GM18499 (cell line): Measurements from ENCODE around the gene P3H3.
A peak's percentile ranks its signal among the peaks of the same experiment; 100 is the strongest.

ENCODE experiments used
- ATAC-seq: cut with Tn5 transposase; IDR thresholded peaks from one replicate; pipeline ENCODE4 v1.9.1; 2021; ENCODE audit warnings: moderate number of reproducible peaks; ENCODE audit not compliant: insufficient read depth, unreplicated experiment

P3H3 gene

GRCh38 chr12:6827982-6828780 lies at the start of gene P3H3:
TSS of gene P3H3 (plus strand) at chr12:6828407. CDS start at chr12:6828441, 34 bp downstream.
- ATAC-seq = no peak

- peak; percentile 59 for ATAC-seq
Measured at GRCh38 chr12:6778574-6779550, 49.3 kb upstream of the P3H3 start.

GRCh38 chr12:6779708-6780432 lies 48.3 kb upstream of the P3H3 start:
- no peak for ATAC-seq

GRCh38 chr12:6780573-6780972 lies 47.6 kb upstream of the P3H3 start:
- no peak for ATAC-seq

- no peak for ATAC-seq
Measured at GRCh38 chr12:6782119-6782518, 46.1 kb upstream of the P3H3 start.

GRCh38 chr12:6782850-6783566 lies 45.2 kb upstream of the P3H3 start:
- no peak for ATAC-seq

- ATAC-seq = no peak
Measured at GRCh38 chr12:6783828-6784227, 44.4 kb upstream of the P3H3 start.

- ATAC-seq = no peak
Measured at GRCh38 chr12:6784296-6784695, 43.9 kb upstream of the P3H3 start.

GRCh38 chr12:6784761-6785160 lies 43.4 kb upstream of the P3H3 start:
- no peak for ATAC-seq

GRCh38 chr12:6786416-6787094 lies 41.7 kb upstream of the P3H3 start:
- no peak for ATAC-seq

GRCh38 chr12:6787309-6787708 lies 40.9 kb upstream of the P3H3 start:
- ATAC-seq = no peak

GRCh38 chr12:6788972-6789924 lies 39.0 kb upstream of the P3H3 start, which contains the start of gene CD4:
TSS of gene CD4 (plus strand) at chr12:6789528. CDS start at chr12:6800139, 10,611 bp downstream.
- ATAC-seq = no peak

- no peak for ATAC-seq
Measured at GRCh38 chr12:6790496-6791150, 37.6 kb upstream of the P3H3 start.

- no peak for ATAC-seq
Measured at GRCh38 chr12:6791931-6792520, 36.2 kb upstream of the P3H3 start.

GRCh38 chr12:6792522-6793201 lies 35.5 kb upstream of the P3H3 start:
- no peak for ATAC-seq

GRCh38 chr12:6795088-6795487 lies 33.1 kb upstream of the P3H3 start:
- no peak for ATAC-seq

GRCh38 chr12:6796576-6796975 lies 31.6 kb upstream of the P3H3 start:
- ATAC-seq = no peak
